Activated T-helper 1 cell treated with anti-CD3 and anti-CD28 coated beads, Interleukin-2, amount 50 U/mL, for 16 hours (primary cell): Measurements from ENCODE around the gene PGC.

Source experiments
- DNase-seq, 2 donors: peaks; one replicate each; pipeline ENCODE4 v3.0.0-alpha.2; 2020; ENCODE audit warnings: low read depth in 1 of 2, low spot score in 1 of 2

PGC gene

GRCh38 chr6:41748102-41748477 is 893 bp upstream of the PGC start:
- DNase-seq, result no peak

- no peak for DNase-seq
Observed at GRCh38 chr6:41746107-41746506, 1.1 kb downstream of the PGC start.

GRCh38 chr6:41744236-41744787 is 2.9 kb downstream of the PGC start:
- DNase-seq, result no peak

- no peak for DNase-seq
Observed at GRCh38 chr6:41743406-41744235, 3.6 kb downstream of the PGC start.

GRCh38 chr6:41741625-41742490 is 5.3 kb downstream of the PGC start:
- DNase-seq, result no peak

DNA sequence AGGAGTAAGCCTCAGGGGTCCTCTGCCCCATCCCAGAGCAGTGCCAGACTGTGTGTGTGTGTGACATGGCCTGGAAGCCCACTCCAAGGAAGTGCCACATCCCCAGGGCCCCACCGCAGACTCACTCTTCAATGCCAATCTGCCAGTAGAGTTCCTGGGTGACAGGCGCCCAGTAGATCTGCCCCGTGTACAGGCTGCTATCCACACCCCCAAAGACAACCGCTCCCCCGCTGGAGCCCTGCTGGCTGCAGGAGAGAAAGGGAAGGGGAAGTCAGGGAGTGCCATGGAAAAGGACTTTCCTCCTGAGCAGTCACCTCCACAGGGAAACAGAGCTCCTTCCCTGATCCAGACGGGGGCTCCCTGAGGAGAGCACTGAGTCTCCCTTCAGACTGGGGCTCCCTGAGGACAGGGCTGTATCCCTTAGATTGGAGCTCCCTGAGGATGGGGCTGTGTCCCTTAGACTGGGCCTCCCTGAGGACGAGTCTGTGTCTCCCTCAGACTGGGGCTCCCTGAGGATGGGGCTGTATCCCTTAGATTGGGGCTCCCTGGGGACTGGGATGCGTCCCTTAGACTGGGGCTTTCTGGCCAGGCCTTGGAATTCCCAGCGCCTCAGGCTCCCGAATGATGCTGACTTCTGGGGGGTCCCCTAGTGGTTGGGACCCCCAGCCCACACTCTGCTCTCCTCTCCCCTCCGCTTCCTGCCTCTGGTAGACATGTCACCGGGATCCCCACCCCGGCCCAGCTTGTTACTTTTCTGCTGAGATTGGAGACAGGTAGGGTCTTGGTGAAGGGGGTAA is 6.6 kb downstream of the PGC start:
- no peak for DNase-seq

DNA sequence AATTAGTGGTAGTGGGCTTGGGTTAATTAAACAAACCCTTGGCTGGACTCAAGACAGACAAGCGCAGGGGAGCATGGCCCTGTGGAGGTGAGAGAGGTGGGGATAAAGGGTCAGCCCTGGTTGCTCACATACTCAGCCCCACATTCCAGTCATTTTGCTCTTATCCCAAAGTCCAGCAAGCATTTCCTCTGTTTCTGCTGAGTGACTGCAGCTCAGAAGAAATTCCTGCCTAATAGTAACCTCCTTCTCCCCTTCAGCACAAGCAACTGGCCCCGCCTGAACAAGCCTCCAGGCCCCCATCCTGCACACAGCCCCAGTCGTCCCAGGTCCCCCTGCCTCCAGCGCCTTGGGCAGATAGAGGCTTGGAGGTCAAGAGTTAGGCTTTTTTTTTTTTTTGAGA is 8.2 kb downstream of the PGC start:
- DNase-seq, result no peak

DNA sequence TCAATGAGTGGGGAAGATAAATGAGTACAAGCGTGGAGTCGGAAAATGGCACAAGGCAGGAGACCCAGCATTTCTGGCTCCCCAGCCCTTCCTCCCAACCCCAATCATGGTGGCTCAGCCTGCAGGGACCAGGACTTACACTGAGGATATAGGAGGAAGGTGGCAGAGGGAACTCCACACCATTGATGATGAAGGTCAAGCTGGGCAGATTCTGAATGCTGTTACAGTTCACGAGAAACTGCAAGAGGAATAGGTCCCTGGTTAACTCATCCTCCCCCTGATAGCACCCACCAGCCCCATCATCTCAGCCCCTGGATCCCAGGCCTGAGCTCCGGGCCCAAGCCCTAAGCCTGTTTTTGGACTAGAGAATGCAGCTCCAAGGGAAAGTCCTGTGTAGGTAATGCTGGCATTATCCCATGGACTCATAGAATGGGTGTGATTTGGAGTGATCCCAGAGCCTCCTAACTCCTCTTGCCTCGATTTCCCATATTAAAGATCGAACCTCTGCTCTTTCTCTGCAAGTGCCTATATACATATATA is 9.5 kb downstream of the PGC start:
- no peak for DNase-seq

DNA sequence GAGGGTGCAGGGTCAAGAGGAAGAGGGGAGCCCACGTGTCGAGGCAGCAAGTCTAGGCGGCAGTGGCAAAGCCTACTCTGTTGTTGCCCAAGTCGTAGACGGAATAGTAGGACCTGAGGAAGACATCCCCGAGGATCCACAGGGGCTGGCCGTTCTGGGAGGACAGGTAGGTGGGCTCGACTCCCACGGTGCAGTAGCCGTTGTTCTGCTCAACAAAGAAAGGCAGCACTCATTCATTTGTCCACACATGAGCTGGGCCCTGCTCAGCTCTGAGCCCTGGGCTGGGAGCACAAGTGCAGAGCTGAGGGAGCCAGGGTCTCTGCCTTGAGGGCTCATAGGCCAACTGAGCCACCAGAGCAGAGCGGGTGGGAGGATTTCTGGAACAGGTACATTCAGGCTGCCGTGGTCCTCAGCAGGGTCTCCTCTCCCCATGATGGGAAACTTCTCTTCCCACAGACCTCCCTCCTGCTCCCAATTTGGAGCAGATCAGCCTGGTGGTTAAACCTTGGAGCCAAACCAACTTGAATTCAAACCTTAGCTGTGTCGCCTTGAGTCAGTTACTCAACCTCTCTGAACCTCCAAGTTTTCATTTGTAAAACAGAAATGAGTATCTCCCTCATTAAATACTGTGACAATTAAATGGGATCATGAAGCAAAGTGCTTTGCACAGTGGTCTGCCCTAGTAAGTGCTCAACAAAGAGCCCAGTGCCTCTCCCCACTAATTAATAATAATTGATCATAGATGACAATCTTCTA is 10.2 kb downstream of the PGC start:
- no peak for DNase-seq

GRCh38 chr6:41736186-41736733 is 10.9 kb downstream of the PGC start:
- no peak for DNase-seq

DNA sequence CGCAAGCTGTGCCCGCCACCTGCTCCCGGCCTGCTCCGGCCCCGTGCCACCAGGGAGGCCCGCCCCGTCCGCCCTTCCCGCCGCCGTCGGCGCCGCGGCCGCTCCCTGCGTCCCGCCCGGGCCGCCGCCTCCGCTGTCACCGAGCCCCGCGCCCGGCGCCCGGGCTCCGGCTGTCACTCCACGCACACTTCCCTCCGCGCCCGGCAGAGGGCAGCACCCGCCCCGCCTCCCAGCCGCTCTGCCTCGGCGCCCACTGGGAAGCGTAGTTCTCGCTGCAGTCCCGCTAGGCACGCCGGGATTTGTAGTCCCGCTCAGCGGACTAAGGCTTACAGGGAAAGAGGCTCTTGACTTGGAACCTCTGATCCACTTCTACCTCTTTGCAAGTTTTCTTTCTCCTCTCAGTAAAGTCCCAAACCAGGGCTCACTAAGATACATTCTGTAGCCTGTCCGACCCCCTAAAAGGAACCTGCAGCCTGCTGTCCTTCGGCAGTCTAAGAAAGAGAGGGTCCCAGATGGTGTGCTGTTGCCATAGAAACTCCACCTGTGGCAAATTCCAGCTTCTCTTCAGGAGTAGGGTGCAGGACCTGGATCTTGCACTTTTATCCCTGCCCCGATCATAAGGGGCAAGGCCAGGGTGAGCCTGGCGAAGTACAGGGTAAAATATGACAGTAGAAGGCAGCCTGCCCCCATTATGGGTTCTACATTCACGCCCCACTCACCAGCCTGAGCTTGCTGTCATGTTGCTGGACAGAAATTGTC is 11.6 kb downstream of the PGC start, which contains the start of gene TFEB:
Gene TFEB (minus strand): TSS at position 182 of the 759 bp plus-strand sequence. CDS start 44,395 bp downstream, outside the sequence.
- peak; percentile 89 to 92 for DNase-seq

DNA sequence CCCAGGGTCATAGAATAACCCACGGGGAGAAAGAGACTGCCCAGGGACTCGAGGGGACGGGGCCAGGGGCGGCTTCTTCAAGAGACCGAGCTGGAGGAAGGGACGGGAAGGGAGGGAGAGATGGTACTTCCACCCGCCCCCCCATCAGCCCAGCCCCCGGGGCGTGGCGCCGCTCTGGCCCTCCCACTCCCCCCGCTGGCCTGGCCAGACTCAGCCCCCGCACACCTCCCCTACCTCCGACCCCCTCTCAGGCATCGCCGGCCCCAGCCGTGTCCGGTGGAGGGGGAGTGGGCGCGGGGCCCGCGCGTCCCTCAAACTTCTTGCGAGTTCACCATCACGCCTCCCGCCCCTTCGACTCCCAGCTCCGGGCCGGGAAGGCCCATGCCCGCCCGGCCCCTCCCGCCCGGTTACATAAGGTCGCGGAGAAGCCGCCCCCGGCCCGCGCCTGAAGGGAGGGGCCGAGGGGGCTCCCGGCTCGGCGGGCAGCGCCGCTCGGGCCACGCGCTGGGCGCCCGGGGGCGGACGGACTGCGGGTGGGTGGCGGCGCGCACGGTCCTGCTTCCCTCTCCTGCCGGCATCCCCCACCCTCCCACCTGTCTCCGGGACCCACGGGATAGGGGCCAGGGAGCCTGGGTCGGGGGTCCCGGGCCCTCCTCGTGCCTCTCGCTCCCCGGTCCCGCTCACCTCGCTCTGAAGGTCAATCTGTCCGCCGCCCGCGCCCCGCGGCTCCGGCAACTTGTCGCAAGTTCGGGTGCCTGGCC is 12.4 kb downstream of the PGC start:
- peak; percentile 36 to 61 for DNase-seq

- peak; percentile 21 to 54 for DNase-seq
Observed at GRCh38 chr6:41733707-41734665, 13.2 kb downstream of the PGC start.

DNA sequence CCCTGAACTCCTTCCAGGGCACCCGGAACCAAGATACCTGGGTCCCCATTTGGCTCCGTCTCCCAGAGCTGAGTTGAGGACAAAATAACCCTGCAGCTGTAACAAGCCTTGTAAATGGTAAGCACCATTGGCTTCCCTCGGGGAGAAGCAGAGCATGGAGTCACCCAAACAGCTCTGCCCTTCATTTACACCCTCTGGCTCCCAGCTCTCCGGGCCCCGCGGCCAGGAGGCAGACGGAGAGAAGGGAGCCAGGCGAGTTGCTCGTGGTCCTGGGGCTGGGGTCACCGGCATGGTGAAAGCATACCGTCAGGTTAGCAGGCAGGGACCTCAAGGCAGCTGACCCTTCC is 13.9 kb downstream of the PGC start:
- no peak for DNase-seq

GRCh38 chr6:41732591-41733359 is 14.4 kb downstream of the PGC start:
- peak; percentile 27 to 48 for DNase-seq

- no peak for DNase-seq
Observed at GRCh38 chr6:41732149-41732548, 15.0 kb downstream of the PGC start.
